Measurements from ENCODE around the gene SBNO1.

GRCh38 chr12:123269395-123269892, 95.2 kb downstream of the SBNO1 start:
- TF ChIP-seq CTCF (conservative IDR thresholded peaks at IDR 0.05; ENCODE audit: low read depth, low read length) (no peak), EZH2 (IDR thresholded peaks at IDR 0.05; ENCODE audit: low read length, unreplicated experiment) (no peak)
